GM23338 (cell line): ENCODE results near the gene STKLD1. TPM values are rescaled to one million over a fixed set of nuclear protein-coding genes. Genes with fewer than 3 reads are reported as not detected.

Experiments
- ATAC-seq: fragments of 200-7000 bp; cut with Tn5 transposase; 3 replicates; pipeline ENCODE4 v1.9.1; 2020
- DNase-seq: peaks from one replicate; pipeline ENCODE4 v3.0.0-alpha.2; 2015; ENCODE audit warnings: low spot score
- H2AFZ ChIP-seq: fragments of 200-600 bp; sonication (generic); 2 replicates; pipeline ENCODE4 v1.8.0; 2016; ENCODE audit warnings: antibody characterized with exemption, mild to moderate bottlenecking, moderate library complexity
- H3F3A ChIP-seq: fragments of 200-600 bp; sonication (generic); replicated peaks from 2 replicates; pipeline ENCODE4 v1.8.0; 2017; ENCODE audit warnings: antibody characterized with exemption, mixed run types, low read depth
- H3K27ac ChIP-seq: fragments of 200-600 bp; sonication (generic); 2 replicates; pipeline ENCODE4 v1.6.1; 2016; ENCODE audit warnings: low read depth
- H3K27me3 ChIP-seq: fragments of 200-600 bp; sonication (generic); 2 replicates; pipeline ENCODE4 v1.8.0; 2016; ENCODE audit warnings: mild to moderate bottlenecking, mixed run types, moderate library complexity; ENCODE audit not compliant: insufficient read depth
- H3K36me3 ChIP-seq: fragments of 200-600 bp; sonication (generic); 2 replicates; pipeline ENCODE4 v1.8.0; 2016; ENCODE audit warnings: mild to moderate bottlenecking; ENCODE audit not compliant: insufficient read depth
- H3K4me1 ChIP-seq: fragments of 200-600 bp; sonication (generic); 2 replicates; pipeline ENCODE4 v1.8.0; 2016; ENCODE audit warnings: mild to moderate bottlenecking, moderate library complexity; ENCODE audit not compliant: insufficient read depth
- H3K4me2 ChIP-seq: fragments of 200-600 bp; sonication (generic); 2 replicates; pipeline ENCODE4 v1.7.1; 2017; ENCODE audit warnings: mixed run types
- H3K4me3 ChIP-seq: fragments of 200-600 bp; sonication (generic); 2 replicates; pipeline ENCODE4 v1.6.1; 2016; ENCODE audit warnings: mixed run types
- H3K79me2 ChIP-seq: fragments of 200-600 bp; sonication (generic); replicated peaks from 2 replicates; pipeline ENCODE4 v1.8.0; 2017; ENCODE audit warnings: mild to moderate bottlenecking; ENCODE audit not compliant: insufficient read depth
- H3K9me2 ChIP-seq: fragments of 200-600 bp; sonication (generic); 2 replicates; pipeline ENCODE4 v1.8.0; 2017; ENCODE audit not compliant: insufficient read depth
- H4K20me1 ChIP-seq: fragments of 200-600 bp; sonication (generic); replicated peaks from 2 replicates; pipeline ENCODE4 v1.8.0; 2017; ENCODE audit warnings: mild to moderate bottlenecking; ENCODE audit not compliant: insufficient read depth
- H3K27ac Mint-ChIP-seq: 2 replicates; pipeline ENCODE4 v1.8.0; 2020; ENCODE audit warnings: inconsistent platforms, mild to moderate bottlenecking, moderate library complexity, mixed read lengths
- H3K27me3 Mint-ChIP-seq: 3 replicates; pipeline ENCODE4 v1.8.0; 2022; ENCODE audit warnings: low read depth, mild to moderate bottlenecking, moderate library complexity, mixed read lengths, inconsistent platforms; ENCODE audit not compliant: insufficient read depth, poor library complexity
- H3K36me3 Mint-ChIP-seq: 3 replicates; pipeline ENCODE4 v1.8.0; 2021; ENCODE audit warnings: low read depth, mild to moderate bottlenecking, inconsistent platforms, moderate library complexity, mixed read lengths
- H3K4me1 Mint-ChIP-seq: 3 replicates; pipeline ENCODE4 v1.8.0; 2020; ENCODE audit warnings: mild to moderate bottlenecking, inconsistent platforms, mixed read lengths
- H3K4me3 Mint-ChIP-seq: 3 replicates; pipeline ENCODE4 v1.8.0; 2021; ENCODE audit warnings: moderate library complexity, mild to moderate bottlenecking, inconsistent platforms, mixed read lengths
- H3K9me3 Mint-ChIP-seq: 3 replicates; pipeline ENCODE4 v1.8.0; 2020; ENCODE audit warnings: moderate library complexity, mild to moderate bottlenecking, inconsistent platforms, mixed read lengths
- CREB1 ChIP-seq: fragments of 250-450 bp; sonication (Bioruptor Pico); IDR thresholded peaks from 2 replicates; pipeline ENCODE4 v1.5.0; 2020; ENCODE audit warnings: low read depth, mild to moderate bottlenecking, moderate library complexity
- CTCF ChIP-seq, 2 experiments: fragments of 200-600 bp in 1 of 2; sonication (generic) in 1 of 2; conservative IDR thresholded peaks; 2 replicates each; pipeline versions ENCODE4 v1.5.1 to v1.6.1; 2016 to 2017; ENCODE audit warnings: antibody characterized with exemption in 2 of 2, low read depth in 2 of 2, mild to moderate bottlenecking in 2 of 2, moderate library complexity in 1 of 2
- ETS1 ChIP-seq: IDR thresholded peaks from 2 replicates; pipeline ENCODE4 v1.6.1; 2016; ENCODE audit warnings: antibody characterized with exemption
- EZH2 ChIP-seq: fragments of 200-600 bp; sonication (generic); IDR thresholded peaks from one replicate; pipeline ENCODE4 v1.8.0; 2017; ENCODE audit warnings: antibody characterized with exemption, mild to moderate bottlenecking, low read depth; ENCODE audit not compliant: unreplicated experiment
- EZH2phosphoT487 ChIP-seq: fragments of 200-600 bp; sonication (generic); IDR thresholded peaks from one replicate; pipeline ENCODE4 v1.8.1; 2018; ENCODE audit warnings: antibody characterized with exemption; ENCODE audit not compliant: unreplicated experiment
- JUNB ChIP-seq: IDR thresholded peaks from one replicate; pipeline ENCODE4 v1.6.1; 2016; ENCODE audit warnings: antibody characterized with exemption; ENCODE audit not compliant: unreplicated experiment
- POLR2AphosphoS5 ChIP-seq: IDR thresholded peaks from 2 replicates; pipeline ENCODE4 v1.6.1; 2016; ENCODE audit warnings: antibody characterized with exemption, low read depth
- REST ChIP-seq: IDR thresholded peaks from one replicate; pipeline ENCODE4 v1.6.1; 2018; ENCODE audit warnings: antibody characterized with exemption; ENCODE audit not compliant: unreplicated experiment
- STAT1 ChIP-seq: IDR thresholded peaks from one replicate; pipeline ENCODE4 v1.6.1; 2016; ENCODE audit warnings: antibody characterized with exemption; ENCODE audit not compliant: unreplicated experiment
- ZNF114 ChIP-seq: fragments of 250-450 bp; sonication (Bioruptor Pico); IDR thresholded peaks from 2 replicates; pipeline ENCODE4 v1.5.0; 2020; ENCODE audit warnings: mild to moderate bottlenecking, moderate library complexity
- ZNF331 ChIP-seq: fragments of 250-450 bp; sonication (Bioruptor Pico); IDR thresholded peaks from 2 replicates; pipeline ENCODE4 v1.5.0; 2020; ENCODE audit warnings: low read depth, mild to moderate bottlenecking, moderate library complexity
- polyA plus RNA-seq: library from polyadenylated mRNA; unstranded; fragments of >200 nt; fragmentation: Nextera tagmentation; extraction: Ambion mirVana; gene quantifications from 2 replicates; pipeline ENCODE4 v1.2.1, GENCODE V29; 2016
- total RNA-seq: library from RNA; depleted of rRNA; stranded (reverse); fragments of >200 nt; shearing (Covaris generic); gene quantifications from 2 replicates; pipeline ENCODE4 v1.2.3, GENCODE V29; 2014

The STKLD1 gene
- total and polyA plus RNA-seq, 2 experiments from 2014 or later, result 0.57 TPM; not detected in 1

- TF ChIP-seq ETS1 (no peak), REST (no peak), STAT1 (no peak), EZH2phosphoT487 (no peak), POLR2AphosphoS5 (no peak), CTCF (conservative IDR thresholded peaks at IDR 0.05; ENCODE audit: low read depth in 2 of 2) (no peak), ZNF331 (CRISPR knock-in tag) (no peak)
Measured at GRCh38 chr9:133355881-133356357, 20.2 kb upstream of the STKLD1 start.

GRCh38 chr9:133356391-133357091 is 19.6 kb upstream of the STKLD1 start, which contains the start of the genes SURF1 and SURF2:
SURF1 (minus strand) TSS chr9:133356487; CDS start chr9:133356453, 34 bp downstream.
SURF2 (plus strand) TSS chr9:133356550; CDS start chr9:133356593, 43 bp downstream.
- no peak within 1 kb of the TSS for H3K27ac ChIP-seq

More at GRCh38 chr9:133355881-133356357, 20.2 kb upstream of the STKLD1 start:
- Histone ChIP-seq H4K20me1 (peaks cover 26% of the 10 kb centered on the region), H3K36me3 (peaks cover 15% of the 10 kb centered on the region), H3K9me2 (no peaks in the 10 kb centered on the region), H3K27me3 (no peaks in the 10 kb centered on the region), H3K4me1 (peaks cover 14% of the 10 kb centered on the region; the same call in 1 of the 2 replicates), H3K4me2 (peak overlapping the region; percentile 89), H3K27ac (no peak overlapping the region), H2AFZ (no peak overlapping the region), H3F3A (peaks cover 40% of the 10 kb centered on the region), H3K4me3 (peak overlapping the region; percentile 94), H3K79me2 (peaks cover 23% of the 10 kb centered on the region)
- peaks cover 19% of the 10 kb centered on the region for H3K27me3 Mint-ChIP-seq
- no peaks in the 10 kb centered on the region for H3K9me3 Mint-ChIP-seq
- peak overlapping the region; percentile 95 for H3K27ac Mint-ChIP-seq
- H3K4me3 Mint-ChIP-seq, result peak overlapping the region; percentile 95
- H3K4me1 Mint-ChIP-seq, result peaks cover 8% of the 10 kb centered on the region; the same call in 2 of the 3 replicates
- DNase-seq, result peak; percentile 51
- peak; percentile 9 for ATAC-seq
- peaks cover 54% of the 10 kb centered on the region for H3K36me3 Mint-ChIP-seq

More at GRCh38 chr9:133356391-133357091, 19.6 kb upstream of the STKLD1 start, which contains the start of the genes SURF1 and SURF2:
- Mint-ChIP-seq H3K27me3 (peaks cover 19% of the 10 kb centered on the region), H3K9me3 (no peaks in the 10 kb centered on the region), H3K4me1 (peaks cover 8% of the 10 kb centered on the region; the same call in 2 of the 3 replicates), H3K27ac (peak within 1 kb of the TSS; percentile 95), H3K4me3 (peak within 1 kb of the TSS; percentile 95), H3K36me3 (peaks cover 54% of the 10 kb centered on the region)
- H3K4me3 ChIP-seq, result peak within 1 kb of the TSS; percentile 94
- peaks cover 8% of the 10 kb centered on the region for H3K36me3 ChIP-seq
- peaks cover 9% of the 10 kb centered on the region; the same call in 1 of the 2 replicates for H3K4me1 ChIP-seq
- ATAC-seq (peak; percentile 66), DNase-seq (peak; percentile 95)
- peak within 1 kb of the TSS; percentile 93 for H3K4me2 ChIP-seq
- peaks cover 21% of the 10 kb centered on the region for H4K20me1 ChIP-seq
- no peaks in the 10 kb centered on the region for H3K27me3 ChIP-seq
- peaks cover 23% of the 10 kb centered on the region for H3K79me2 ChIP-seq
- H3F3A ChIP-seq, result peaks cover 38% of the 10 kb centered on the region
- H3K9me2 ChIP-seq, result no peaks in the 10 kb centered on the region
- TF ChIP-seq ETS1 (peak; percentile 55), ZNF114 (CRISPR knock-in tag) (no peak), CREB1 (CRISPR knock-in tag) (peak; percentile 72), CTCF (conservative IDR thresholded peaks at IDR 0.05; ENCODE audit: low read depth in 2 of 2) (0 out of 4 replicates have a peak, but pooled peaks of 1 of the 2 experiments have one; percentile 10), EZH2 (no peak), JUNB (no peak), POLR2AphosphoS5 (peak; percentile 91), ZNF331 (CRISPR knock-in tag) (no peak)
- H2AFZ ChIP-seq, result no peak within 1 kb of the TSS
